ENCODE measurements around the gene PIGB.
"Not testable (repeated sequence)": the region's sequence is repeated elsewhere in the genome, so short reads cannot be mapped to it uniquely, and the experiment has no call there.

The PIGB gene

DNA sequence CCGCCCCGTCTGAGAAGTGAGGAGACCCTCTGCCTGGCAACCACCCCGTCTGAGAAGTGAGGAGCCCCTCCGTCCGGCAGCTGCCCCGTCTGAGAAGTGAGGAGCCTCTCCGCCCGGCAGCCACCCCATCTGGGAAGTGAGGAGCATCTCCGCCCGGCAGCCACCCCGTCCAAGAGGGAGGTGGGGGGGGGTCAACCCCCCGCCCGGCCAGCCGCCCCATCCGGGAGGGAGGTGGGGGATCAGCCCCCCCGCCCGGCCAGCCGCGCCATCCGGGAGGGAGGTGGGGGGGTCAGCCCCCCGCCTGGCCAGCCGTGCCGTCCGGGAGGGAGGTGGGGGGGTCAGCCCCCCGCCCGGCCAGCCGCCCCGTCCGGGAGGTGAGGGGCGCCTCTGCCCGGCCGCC is 16.2 kb upstream of the PIGB start:
- FAIRE-seq, result not testable (repeated sequence)

DNA sequence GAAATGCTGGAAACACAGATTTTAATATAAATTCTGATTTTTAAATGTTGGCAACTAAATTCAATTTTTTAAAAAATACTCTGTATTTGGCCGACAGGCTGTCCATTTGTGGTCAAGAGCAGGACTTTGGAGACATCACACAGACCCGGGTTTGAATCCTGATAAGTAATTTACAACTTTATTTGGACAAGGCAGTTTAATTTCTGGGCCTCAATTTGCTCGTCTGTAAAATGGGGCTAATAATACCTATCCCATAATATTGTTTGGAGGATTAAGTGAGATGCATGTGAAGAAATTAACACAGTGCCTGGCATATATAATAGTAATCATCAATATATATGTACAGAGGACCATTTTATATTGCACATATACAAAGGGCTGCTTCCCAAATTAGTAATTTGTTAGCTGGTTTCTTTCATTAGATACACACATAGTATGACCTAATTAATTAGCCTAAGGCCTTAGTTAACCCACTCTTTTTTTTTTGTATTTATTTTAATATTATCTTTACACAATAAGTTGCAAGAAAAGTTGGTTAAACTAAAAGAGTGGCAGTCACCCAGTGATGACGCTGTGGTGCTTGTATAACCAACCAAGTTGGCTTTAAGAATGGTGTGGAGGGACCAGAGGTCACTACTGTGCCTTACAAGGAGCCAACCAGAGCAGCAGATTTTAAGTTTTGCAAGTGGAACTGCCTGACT is 665 bp downstream of the PIGB start:
- FAIRE-seq, result no peak

DNA sequence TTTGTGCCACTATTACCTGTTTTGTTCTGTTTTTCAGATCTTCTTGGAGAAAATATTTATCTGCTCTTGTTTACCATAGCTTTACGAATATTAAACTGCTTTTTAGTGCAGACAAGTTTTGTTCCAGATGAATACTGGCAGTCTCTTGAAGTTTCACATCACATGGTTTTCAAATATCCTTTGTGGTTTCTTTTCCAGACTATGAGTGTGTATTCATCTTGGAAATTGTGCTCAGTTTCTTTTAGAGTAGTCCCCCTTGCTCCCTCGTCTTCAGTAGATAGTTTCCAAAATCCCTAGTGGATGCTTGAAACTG is 1.2 kb downstream of the PIGB start:
- FAIRE-seq, result no peak

DNA sequence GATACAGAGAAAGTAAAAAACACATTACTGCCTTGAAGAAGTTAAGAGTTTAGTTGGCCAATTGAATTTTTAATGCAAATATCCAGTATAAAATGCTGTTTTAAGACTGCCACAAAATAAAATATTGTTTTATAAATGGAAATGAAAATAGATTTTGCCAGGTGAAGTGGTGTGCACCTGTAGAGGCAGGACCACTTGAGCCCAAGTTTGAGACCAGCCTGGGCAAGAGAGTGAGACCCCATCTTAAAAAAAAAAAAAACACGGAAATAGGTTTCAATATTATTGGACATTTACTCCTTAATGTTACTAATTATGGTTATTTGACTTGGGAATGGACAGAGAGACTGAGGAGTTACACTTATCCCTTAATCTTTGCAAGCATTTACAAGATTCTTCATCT is 1.9 kb downstream of the PIGB start:
- no peak for FAIRE-seq

DNA sequence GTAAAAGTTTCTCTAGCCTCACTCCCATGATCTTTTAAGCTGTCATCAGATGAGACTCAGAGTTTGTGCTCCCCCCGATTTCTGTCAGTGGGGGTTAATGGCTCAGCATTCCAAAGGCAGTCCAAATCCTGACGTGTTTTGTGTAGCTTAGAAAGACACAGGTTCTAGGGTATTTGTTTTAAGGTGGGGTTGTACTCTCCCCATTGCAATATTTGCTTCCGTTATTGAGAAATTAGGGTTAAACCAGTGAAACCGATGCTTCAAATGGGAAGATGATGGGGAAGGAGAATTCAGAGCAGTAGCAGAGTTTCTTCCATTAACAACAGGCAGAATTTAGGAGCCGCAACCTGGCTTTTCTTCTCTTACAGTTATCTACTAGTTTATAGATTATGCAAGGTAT is 3.4 kb downstream of the PIGB start:
- FAIRE-seq, result no peak

DNA sequence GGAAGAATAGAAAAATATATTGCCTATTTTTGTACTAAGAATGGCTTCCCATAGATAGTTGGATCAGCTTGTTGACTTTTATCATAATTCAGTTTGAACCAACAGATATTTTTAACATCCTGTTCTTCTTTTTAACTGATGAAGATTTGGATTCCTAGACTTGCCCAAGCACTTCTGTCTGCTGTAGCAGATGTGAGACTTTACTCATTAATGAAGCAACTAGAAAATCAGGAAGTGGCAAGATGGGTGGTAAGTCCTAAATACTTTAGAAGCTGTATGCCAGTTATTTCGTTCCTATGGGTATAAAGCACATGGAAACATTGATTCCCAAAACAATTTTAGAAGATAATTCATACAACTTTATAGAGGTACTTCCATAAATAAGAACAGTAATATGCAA is 8.4 kb downstream of the PIGB start:
- FAIRE-seq, result no peak

DNA sequence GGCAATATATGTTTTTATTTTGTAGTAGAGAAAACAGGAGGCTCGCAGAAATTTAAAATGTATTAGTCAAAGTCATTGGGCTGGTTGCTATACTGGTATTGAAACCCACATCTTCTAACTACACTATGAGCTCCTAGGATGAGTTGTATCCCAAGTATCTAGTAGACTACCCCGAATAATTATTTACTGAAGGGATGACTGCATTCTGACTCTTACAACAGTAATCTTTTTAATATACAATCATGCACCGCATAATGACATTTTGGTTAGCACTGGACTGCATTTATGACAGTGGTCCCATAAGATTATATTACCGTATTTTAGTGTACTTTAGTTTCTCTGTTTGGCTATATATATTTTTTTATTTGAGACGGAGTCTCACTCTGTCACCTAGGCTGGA is 15.3 kb downstream of the PIGB start:
- no peak for FAIRE-seq

DNA sequence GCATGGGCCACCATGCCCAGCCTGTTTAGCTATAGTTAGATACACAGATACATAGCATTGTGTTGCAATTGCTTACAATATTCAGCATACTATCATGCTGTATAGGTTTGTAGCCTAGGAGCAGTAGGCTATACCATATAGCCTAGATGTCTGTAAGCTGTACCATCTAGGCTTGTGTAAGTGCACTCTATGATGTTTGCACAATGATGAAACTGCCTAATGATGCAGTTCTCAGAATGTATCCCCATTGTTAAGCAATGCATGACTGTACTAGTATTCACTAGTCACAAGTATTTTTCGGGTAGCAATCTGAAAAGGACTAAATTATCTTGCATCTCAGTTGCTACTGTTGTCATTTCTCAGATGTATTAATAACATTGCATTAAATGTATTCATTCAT is 16.0 kb downstream of the PIGB start:
- FAIRE-seq, result no peak

DNA sequence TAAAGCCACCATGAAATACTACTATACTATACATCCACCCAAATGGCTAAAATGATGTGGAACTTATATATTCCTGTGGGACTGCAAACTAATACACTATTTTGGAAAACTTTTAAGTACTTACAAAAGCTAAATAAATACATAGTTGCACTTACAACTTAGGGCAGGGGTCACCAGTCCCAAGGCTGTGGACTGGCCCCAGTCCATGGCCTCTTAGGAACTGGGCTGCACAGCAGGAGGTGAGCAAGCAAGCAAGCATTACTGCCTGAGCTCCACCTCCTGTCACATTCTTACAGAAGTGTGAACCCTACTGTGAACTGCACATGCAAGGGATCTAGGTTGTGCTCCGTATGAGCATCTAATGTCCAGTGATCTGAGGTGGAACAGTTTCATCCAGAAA is 18.1 kb downstream of the PIGB start:
- FAIRE-seq, result no peak

DNA sequence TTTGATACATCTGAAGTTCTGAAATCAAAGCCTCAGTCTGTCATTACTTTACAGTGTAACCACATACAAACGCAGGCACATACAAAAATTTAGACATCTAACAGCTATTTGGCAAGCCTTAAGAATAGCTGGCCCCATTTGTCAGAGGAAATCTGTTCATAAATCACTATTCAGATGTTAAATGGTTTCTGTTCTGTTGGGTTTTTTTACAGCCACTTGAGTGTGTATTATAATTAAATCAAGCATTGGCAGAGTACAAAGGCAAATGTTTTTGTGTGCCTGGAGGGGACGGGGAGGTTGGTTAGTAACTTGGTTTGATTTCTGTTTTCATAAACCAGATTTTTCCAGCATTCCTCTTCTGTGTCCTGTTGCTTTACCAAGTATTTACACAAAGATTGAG is 24.1 kb downstream of the PIGB start:
- FAIRE-seq, result no peak

DNA sequence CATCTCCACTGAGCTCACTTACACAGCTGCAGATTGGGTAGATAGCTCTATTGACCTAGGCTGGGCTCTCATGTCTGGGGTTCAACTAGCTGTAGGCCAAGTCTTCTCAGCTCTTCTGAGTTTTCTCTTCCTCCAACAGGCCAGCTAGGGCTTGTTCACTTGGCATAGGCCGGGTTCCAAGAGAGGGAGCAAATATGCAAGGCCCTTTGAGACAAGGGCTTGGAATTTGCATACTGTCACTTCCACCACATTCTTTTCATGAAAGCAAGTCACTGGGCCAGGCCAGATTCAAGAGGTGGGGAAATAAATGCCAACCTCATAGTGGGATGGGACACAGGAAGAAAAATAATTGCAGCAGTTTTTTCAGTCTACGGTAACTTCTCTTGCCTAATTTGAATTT is 25.2 kb downstream of the PIGB start:
- no peak for FAIRE-seq

DNA sequence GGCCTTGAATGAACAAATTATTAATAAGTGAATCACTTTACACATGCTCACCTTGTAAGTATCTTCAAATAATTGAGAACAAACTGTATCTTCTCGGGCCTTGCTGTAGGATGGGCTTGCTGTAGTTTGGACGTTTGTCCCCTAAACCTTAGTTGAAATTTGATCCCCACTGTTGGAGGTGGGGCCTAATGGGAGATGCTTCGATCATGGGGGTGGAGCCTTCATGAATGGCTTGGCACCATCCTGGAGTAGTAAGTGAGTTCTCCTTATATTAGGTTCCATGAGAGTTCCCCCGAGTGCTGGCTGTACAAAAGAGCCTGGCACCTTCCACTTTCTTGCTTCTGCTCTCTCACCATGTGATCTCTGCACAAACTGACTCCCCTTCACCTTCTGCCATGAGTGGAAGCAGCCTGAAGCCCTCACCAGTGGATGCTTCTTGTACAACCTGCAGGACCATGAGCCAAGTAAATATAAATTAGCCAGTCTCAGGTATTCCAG is 29.3 kb downstream of the PIGB start:
- no peak for FAIRE-seq

DNA sequence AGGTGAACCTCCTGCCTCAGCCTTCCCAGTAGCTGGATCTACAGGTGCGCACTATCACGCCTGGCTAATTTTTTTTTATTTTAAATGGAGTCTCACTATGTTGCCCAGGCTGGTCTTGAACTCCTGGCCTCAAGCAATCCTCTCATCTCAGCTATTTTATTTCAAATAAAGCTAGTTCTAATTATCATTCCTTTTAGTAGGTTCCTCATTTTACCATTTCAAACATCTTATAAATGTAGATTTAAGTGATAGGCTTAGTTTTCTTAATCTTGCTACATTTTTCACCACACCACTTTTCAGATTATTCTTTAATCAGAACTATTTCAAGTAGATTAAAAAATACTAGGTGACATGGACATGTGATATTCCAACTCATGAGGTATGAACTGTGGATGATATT is 30.3 kb downstream of the PIGB start:
- no peak for FAIRE-seq

DNA sequence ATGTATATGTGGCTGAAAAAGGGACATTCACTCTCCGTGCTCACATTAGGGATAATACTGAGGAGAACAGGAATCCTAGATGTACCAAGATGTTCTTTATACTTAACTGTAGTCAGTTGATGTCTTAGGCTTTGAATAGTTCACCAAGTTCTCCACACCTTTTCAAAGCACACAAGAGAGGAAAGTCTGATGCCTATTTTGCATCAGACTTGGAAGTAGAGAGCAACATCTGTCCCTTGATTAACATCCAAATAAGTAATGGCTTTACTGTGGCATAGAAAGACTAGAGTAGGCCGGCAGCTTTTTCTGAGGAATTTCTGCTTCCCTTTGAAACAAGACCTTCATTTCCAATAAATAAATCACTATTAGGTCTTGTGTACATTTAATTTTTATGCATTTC is 34.0 kb downstream of the PIGB start:
- no peak for FAIRE-seq

DNA sequence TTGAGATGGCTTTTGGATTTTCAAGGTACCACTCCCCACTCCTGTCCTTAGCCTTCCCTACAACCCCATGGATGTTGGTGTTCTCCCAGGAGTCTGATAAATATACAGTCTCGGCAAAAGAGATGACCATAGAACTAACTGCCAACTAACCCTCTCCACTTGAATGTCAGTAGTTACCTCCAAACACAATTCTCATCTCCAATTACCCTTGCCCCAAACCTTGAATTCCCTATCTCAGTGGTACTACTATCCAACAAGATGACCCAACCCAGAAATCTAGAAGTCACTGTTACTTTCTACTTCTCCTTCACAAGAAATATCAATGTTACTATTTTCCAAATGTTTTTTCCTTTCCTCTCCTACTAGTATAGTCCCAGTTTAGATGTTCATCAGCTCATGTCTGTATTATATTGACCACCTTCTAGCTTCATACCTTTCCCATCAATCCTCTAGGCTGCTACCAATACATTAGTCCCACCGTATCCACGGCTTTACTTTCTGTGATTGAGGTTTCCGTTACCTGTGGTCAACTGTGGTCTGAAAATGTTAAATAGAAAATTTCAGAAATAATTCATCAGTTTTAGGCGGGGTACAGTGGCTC is 38.1 kb downstream of the PIGB start:
- FAIRE-seq, result no peak

DNA sequence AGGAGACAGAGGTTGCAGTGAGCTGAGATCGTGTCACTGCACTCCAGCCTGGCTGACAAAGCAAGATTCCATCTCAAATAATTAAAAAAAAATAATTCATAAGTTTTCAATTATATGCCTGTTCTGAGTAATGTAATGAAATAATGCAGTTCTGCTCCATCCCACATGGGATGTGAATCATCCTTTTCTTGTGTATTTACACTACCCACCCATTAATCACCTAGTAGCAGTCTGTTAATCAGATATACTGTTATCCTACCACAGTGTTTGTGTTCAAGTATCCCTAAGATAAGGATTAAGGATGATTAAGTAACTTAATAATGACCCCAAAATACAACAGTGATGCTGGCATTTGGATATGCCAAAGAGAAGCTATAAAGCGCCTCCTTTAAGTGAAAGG is 38.8 kb downstream of the PIGB start:
- no peak for FAIRE-seq

DNA sequence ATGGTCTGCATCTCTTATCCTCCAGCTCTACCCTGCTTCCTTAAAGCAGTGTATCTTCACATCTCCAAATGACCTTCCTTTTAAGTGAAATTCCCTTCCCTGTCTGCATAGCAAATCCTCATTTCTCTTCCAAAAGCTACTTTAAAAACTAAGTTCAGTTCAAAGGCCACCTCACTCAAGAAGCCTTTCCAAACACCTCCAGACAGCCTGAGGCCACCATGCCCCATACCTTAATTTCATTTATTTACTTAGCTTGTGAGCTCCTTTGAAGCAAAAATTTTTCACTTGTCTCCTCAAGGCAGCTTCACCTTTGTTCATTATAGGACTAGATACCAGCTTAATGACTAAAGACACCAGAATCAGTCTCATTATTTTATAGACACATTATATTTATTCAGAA is 39.4 kb downstream of the PIGB start:
- no peak for FAIRE-seq

DNA sequence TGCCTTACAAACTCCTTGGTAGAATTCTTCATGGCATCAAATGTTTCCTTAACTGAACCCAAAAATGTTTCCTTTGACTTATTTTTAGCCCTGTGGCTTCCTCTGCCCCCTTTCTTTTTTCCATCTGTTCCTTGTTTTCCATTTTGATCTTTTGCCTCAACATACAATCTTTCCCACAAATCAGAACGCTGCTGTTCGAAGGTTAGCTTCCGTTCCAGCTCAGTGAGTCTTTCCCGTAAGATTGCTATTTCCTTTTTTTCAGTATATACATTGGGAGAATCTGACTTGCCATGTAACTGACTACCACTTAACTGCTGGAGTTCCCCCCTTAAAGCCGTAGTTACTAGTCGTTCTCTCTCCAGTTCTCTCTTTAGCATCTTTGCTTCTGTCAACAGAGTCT is 41.2 kb downstream of the PIGB start:
- FAIRE-seq, result no peak

DNA sequence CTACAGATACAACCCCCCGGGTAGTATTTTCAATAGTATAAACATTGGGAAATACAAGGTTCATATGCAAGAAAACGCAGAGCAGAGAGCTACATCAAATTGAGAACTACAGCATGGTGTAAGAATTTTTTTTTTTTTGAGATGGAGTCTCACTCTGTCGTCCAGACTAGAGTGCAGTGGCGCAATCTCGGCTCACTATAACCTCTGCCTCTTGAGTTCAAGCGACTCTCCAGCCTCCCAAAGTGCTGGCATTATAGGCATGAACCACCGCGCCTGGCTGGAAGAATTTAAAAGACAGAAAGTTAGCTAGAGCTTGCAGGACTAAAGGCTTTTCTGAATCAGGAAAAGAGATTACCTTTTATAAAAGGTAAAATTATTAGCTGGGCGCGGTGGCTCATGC is 42.0 kb downstream of the PIGB start:
- FAIRE-seq, result no peak

DNA sequence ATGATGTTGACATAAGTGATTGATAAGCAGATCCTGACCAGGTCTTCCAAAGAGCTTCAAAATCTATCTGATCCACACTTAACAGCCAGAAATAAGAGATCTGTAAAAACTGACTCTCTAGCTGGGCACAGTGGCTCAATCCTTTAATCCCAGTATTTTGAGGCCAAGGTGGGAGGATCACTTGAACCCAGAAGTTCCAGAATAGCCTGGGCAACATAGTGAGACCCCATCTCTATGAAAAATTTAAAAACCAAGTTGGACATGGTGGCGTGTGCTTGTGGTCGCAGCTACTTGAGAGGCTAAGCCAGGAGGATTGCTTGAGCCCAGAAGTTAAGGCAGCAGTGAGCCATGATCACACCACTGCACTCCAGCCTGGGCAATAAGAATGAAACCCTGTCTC is 43.6 kb downstream of the PIGB start:
- FAIRE-seq, result no peak

DNA sequence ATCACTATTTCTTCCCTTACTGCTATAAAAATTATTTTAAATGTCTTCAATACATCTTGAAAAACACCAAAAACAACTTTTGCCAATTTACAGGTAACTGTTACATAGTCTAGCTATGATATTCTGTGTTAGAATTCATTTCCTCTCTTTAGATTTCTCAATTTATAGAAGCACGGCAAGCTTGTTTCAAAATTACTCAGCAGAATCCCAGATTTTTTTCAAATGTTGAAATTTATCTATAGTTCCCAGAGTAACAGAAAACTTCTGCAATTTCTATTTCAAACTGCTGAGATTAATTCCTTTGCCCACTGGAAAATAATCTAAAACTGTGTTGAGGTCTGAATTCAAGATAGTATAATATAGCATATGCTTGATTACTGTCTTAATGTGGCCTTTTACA is 48.0 kb downstream of the PIGB start:
- FAIRE-seq, result no peak

DNA sequence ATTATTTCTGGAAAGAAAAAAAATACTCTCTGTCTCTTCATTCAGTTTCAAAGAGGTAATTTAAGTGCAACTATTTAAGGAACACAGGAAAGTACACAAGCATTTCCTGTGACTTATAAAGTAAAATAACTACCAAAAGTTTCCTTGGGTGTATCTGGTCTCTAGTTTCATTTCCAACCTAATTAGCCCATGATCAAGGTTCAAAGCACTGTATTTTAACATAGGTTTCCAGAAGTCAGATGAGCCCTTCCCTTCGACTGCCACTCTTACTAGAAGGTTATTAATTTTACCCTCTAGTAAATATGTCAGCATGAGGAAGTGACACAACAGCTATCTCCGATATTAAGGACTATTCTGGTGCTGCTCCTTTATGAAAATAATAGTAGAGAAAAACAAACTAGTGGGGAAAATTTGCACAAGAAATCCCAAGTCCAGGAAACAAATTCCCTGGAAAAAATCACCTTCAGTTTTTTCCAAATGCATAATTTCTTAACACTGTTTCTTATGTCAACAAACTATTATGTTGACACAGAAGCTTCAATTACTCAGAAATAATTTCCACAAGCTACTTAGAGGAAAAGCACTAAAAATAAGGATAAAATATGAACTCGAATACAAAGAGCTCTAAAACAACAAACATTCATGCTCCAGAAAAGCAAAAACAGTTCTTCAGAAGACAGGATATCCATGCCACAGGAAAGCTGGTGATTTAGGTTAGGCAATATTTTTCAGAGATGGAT is 53.8 kb downstream of the PIGB start:
- no peak for FAIRE-seq

DNA sequence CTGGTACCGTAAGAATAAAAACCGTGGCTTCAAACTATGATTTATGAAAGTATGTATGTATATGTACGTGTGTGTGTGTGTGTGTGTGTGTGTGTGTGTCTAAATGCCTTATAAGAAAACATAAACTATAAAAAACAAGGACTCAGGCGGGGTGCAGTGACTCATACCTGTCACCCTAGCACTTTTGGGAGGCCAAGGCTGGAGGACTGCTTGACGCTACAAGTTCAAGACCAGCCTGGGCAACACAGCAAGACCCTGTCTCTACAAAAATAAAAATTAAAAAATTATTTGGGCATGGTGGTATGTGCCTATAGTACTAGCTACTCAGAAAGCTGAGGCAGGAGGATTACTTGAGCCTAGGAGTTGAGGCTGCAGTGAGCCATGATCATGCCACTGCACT is 60.1 kb downstream of the PIGB start:
- FAIRE-seq, result no peak

DNA sequence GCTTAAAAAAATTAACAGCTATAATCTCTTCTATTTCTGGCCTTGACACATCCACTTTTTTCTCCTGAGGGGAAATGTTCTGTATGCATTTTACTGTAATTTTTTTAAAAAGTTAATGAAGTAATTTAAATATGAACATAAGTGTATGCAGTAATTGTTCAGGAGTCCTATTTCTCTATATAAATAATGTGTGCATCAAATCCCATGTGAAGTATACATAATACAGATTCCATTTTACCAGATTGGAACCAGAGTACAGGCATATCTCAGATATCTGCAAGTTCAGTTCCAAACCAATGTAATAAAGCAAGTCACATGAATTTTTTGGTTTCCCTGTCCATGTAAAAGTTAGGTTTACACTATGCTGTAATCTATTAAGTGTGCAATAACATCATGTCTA is 62.6 kb downstream of the PIGB start:
- no peak for FAIRE-seq

DNA sequence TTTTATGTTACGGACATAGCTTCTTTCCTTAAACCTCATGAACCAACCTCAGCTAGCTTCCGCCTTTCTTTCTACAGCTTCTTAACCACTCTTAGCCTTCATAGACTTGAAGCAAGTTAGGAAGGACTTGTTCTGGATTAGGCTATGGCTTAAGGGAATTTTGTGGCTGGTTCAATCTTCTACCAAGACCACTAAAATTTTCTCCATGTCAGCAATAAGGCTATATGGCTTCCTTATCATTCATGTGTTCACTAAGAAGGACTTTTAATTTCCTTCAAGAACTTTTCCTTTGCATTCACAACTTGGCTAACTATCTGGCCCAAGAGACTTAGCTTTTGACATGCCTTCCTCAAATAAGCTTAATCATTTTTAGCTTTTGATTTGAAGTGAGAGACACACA is 64.7 kb downstream of the PIGB start:
- no peak for FAIRE-seq

Measured in G401.6 (cell line).